Endothelial cell (in vitro differentiated cells): ENCODE results near the gene TTC9C. TPM values are rescaled to one million over a fixed set of nuclear protein-coding genes. Genes with fewer than 3 reads are reported as not detected.

Source experiments
- DNase-seq: peaks from one replicate; pipeline ENCODE4 v3.0.0; 2021; ENCODE audit warnings: low spot score
- H3K27ac Mint-ChIP-seq: one replicate; pipeline ENCODE4 v1.8.0; 2021; ENCODE audit warnings: mixed read lengths, inconsistent platforms; ENCODE audit not compliant: unreplicated experiment
- H3K27me3 Mint-ChIP-seq: one replicate; pipeline ENCODE4 v1.8.0; 2021; ENCODE audit warnings: mild to moderate bottlenecking, moderate library complexity, mixed read lengths, inconsistent platforms; ENCODE audit not compliant: unreplicated experiment
- H3K36me3 Mint-ChIP-seq: one replicate; pipeline ENCODE4 v1.8.0; 2021; ENCODE audit warnings: mild to moderate bottlenecking, low read depth, mixed read lengths, inconsistent platforms; ENCODE audit not compliant: unreplicated experiment
- H3K4me1 Mint-ChIP-seq: one replicate; pipeline ENCODE4 v1.8.0; 2021; ENCODE audit warnings: mild to moderate bottlenecking, mixed read lengths, inconsistent platforms; ENCODE audit not compliant: unreplicated experiment
- H3K4me3 Mint-ChIP-seq: one replicate; pipeline ENCODE4 v1.8.0; 2021; ENCODE audit warnings: mild to moderate bottlenecking, mixed read lengths, inconsistent platforms; ENCODE audit not compliant: unreplicated experiment
- H3K9me3 Mint-ChIP-seq: one replicate; pipeline ENCODE4 v1.8.0; 2021; ENCODE audit warnings: mixed read lengths, inconsistent platforms; ENCODE audit not compliant: unreplicated experiment
- CTCF ChIP-seq: fragments of 200-600 bp; sonication (generic); IDR thresholded peaks from one replicate; pipeline ENCODE4 v1.5.0; 2021; ENCODE audit warnings: antibody characterized with exemption; ENCODE audit not compliant: unreplicated experiment
- total RNA-seq: library from RNA; stranded (reverse); fragmentation: NEBNext Ultra II Directional; extraction: Animal tissue kit (Norgen Biotek cat#: 25700); gene quantifications from one replicate; pipeline ENCODE4 v1.2.1, GENCODE V29; 2021; ENCODE audit not compliant: unreplicated experiment

Gene TTC9C
- total RNA-seq, 1 donor from 2014 or later: 38.1 TPM

GRCh38 chr11:62712276-62712812 is 15.9 kb upstream of the TTC9C start:
- H3K36me3 Mint-ChIP-seq: peaks cover 45% of the 10 kb centered on the region
- no peak for DNase-seq
- peaks cover 2% of the 10 kb centered on the region for H3K27me3 Mint-ChIP-seq
- H3K4me3 Mint-ChIP-seq: no peak overlapping the region
- TF ChIP-seq CTCF: no peak
- peak overlapping the region; percentile 2 for H3K27ac Mint-ChIP-seq
- H3K9me3 Mint-ChIP-seq: no peaks in the 10 kb centered on the region
- peaks cover 21% of the 10 kb centered on the region for H3K4me1 Mint-ChIP-seq

DNA sequence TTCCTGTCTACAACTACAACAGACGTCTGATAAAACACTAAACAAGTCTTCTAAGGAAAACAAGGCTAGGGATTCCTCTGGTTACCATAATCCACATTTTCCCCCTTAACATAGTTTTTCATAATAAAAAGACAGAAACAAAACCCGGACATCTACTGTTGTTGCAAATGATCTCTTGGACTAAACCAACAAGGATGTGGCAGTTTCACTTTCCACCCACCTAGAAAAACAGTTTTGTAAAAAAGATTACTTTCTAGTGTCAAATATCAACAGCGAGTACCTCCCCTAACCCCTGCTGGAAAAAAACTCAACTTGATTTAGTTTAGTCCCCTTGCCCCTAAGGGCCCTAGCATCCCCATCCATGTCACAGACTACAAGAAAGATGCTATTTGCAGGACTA is 15.4 kb upstream of the TTC9C start:
- H3K4me1 Mint-ChIP-seq: peaks cover 20% of the 10 kb centered on the region
- no peaks in the 10 kb centered on the region for H3K9me3 Mint-ChIP-seq
- no peak overlapping the region for H3K4me3 Mint-ChIP-seq
- peak overlapping the region; percentile 2 for H3K27ac Mint-ChIP-seq
- peaks cover 46% of the 10 kb centered on the region for H3K36me3 Mint-ChIP-seq
- peaks cover 2% of the 10 kb centered on the region for H3K27me3 Mint-ChIP-seq
- no peak for DNase-seq
- TF ChIP-seq CTCF: no peak

DNA sequence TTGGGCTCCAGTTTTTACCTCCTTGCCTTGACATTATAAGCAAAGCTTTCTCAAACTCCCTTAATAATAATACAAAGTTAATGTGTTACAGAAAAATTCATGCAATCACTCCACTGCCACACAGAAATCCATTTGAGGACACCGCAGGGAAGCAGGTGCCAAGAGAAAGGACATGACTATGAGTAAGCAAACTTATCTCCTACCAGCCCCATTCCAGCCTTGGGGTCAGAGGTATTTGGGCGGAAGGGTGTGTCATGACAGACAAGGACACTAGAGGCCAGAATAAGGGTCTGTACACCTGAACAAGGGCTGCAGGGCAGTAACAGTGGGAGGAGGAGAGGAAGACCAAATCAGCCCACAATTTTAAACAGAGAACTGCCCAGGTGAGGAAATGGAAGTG is 14.9 kb upstream of the TTC9C start:
- Mint-ChIP-seq H3K9me3 (no peaks in the 10 kb centered on the region), H3K27me3 (peaks cover 4% of the 10 kb centered on the region), H3K36me3 (peaks cover 51% of the 10 kb centered on the region), H3K27ac (no peak overlapping the region), H3K4me1 (peaks cover 19% of the 10 kb centered on the region), H3K4me3 (no peak overlapping the region)
- no peak for TF ChIP-seq CTCF
- no peak for DNase-seq

DNA sequence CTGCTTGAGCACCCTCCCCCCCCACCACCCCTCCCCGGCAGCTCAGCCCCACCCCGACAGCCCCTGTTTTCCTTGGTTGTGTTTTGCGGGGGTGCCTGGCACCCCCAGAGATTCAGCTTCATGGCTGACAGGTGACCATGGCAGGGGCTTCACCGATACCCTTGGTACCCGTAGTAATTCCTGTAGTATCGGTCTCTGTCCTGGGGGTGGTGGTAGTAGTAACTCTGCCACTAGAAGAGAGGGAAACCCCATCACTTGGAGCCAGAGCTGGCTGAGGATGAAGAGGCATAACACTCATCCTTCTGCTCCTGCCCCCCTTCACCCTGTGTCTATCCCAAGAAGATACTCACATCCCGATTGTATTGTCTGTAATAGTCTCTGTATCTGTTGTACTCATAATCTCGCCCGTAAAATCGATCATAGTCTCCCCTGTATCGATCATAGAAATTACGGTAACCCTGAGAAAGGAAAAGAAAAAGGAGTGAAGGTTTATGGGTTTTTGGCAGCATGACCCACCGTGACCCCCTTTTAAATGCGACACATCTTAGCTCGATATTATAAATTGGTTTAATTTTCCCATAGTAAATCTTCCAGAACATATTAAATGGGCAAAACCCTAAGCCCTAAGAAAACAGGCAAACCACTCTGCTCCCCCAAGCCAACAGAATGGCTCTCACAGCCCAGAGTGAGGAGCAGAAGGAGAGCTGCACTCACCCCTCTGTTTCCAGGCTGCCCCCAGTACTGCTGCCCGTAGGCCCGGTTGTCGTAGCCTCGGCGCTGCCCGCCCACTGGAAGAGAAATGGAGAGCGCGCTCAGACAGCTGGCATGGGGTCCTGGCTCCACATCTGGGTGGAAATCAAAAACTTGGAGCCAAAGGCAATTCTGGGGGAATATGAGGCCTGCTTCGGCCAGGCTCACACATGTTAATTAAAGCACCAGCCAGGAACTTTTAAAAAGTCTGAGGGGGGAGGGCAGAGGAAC is 12.8 kb upstream of the TTC9C start:
- peaks cover 2% of the 10 kb centered on the region for H3K4me1 Mint-ChIP-seq
- no peak for DNase-seq
- peaks cover 60% of the 10 kb centered on the region for H3K36me3 Mint-ChIP-seq
- peaks cover 4% of the 10 kb centered on the region for H3K27me3 Mint-ChIP-seq
- TF ChIP-seq CTCF: no peak
- H3K9me3 Mint-ChIP-seq: no peaks in the 10 kb centered on the region
- H3K27ac Mint-ChIP-seq: no peak overlapping the region
- peak overlapping the region; percentile 4 for H3K4me3 Mint-ChIP-seq

- Mint-ChIP-seq H3K27me3 (peaks cover 4% of the 10 kb centered on the region), H3K4me1 (no peaks in the 10 kb centered on the region), H3K27ac (no peak overlapping the region), H3K36me3 (peaks cover 59% of the 10 kb centered on the region), H3K4me3 (no peak overlapping the region), H3K9me3 (no peaks in the 10 kb centered on the region)
- no peak for TF ChIP-seq CTCF
- no peak for DNase-seq
These were observed 12.1 kb upstream of the TTC9C start for GRCh38 chr11:62716206-62716605.
